GM10266 (cell line): ENCODE data around the gene ST7L.

ENCODE experiments used
- DNase-seq: peaks from one replicate; pipeline ENCODE4 v3.0.0; 2012; ENCODE audit errors: extremely low spot score
- TF ChIP-seq, protein P1 (sequence below): IDR thresholded peaks from 2 replicates; pipeline ENCODE4 v1.5.1; 2012; ENCODE audit warnings: mild to moderate bottlenecking, low read depth; ENCODE audit not compliant: control insufficient read depth, insufficient read depth; ENCODE audit errors: missing control alignments

Gene ST7L

DNA sequence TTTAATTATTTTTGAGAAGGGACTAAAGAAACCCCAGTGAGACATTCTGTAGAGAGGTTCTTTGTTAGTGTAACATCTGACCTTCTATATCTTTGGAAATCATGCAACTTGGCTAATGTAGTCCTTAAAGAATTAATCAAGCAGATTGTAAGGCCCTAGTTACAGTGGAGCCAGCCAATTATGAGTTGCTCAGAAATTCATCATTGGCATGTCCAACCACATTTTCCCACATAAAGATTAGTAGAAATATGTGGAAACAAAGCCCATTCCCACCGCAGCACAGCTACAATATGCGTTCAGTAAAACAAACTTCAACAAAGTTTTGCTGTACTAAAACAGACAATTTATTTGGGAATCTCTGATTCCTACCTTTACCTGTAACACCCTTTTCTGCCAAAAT, 82.4 kb downstream of the ST7L start:
- DNase-seq = no peak
- TF ChIP-seq, protein P1, sequence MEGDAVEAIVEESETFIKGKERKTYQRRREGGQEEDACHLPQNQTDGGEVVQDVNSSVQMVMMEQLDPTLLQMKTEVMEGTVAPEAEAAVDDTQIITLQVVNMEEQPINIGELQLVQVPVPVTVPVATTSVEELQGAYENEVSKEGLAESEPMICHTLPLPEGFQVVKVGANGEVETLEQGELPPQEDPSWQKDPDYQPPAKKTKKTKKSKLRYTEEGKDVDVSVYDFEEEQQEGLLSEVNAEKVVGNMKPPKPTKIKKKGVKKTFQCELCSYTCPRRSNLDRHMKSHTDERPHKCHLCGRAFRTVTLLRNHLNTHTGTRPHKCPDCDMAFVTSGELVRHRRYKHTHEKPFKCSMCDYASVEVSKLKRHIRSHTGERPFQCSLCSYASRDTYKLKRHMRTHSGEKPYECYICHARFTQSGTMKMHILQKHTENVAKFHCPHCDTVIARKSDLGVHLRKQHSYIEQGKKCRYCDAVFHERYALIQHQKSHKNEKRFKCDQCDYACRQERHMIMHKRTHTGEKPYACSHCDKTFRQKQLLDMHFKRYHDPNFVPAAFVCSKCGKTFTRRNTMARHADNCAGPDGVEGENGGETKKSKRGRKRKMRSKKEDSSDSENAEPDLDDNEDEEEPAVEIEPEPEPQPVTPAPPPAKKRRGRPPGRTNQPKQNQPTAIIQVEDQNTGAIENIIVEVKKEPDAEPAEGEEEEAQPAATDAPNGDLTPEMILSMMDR = no peak

DNA sequence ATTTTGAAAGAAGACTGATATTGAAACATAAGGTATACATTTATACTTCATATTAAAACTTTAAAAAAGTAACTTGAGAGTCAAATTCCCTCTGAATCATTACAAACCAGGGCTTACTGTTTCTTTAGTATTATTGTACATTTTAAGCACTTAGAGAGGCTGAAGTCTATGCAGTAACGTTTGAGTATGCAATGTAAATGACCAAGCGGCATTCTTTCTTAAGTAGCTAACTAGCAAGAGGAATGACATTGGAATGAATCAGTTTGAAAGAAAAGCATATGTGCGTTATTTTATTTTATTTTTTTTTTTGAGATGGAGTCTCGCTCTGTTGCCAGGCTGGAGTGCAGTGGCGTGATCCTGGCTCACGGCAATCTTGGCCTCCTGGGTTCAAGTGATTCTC, 85.9 kb downstream of the ST7L start:
- no peak for DNase-seq
- TF ChIP-seq, protein P1 = no peak

DNA sequence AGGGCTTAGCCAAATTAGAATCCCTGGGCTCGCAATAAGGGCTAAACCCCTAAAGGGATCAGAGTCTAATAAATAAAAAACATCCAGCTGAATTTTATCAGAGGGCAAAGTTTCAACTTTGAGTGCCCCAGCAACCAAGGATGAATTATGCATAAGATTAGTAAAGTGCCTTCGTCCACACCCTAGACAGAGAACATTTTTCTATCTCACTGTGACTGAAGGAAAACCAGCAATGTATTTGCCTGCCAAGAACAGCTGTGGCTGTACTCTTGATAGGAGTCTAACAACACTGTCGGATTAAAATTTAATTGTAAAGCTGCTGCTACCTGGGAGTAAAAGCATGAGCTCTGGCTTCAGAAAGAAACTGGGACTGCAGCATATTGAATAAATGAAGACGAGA, 86.9 kb downstream of the ST7L start:
- TF ChIP-seq, protein P1 = no peak

DNA sequence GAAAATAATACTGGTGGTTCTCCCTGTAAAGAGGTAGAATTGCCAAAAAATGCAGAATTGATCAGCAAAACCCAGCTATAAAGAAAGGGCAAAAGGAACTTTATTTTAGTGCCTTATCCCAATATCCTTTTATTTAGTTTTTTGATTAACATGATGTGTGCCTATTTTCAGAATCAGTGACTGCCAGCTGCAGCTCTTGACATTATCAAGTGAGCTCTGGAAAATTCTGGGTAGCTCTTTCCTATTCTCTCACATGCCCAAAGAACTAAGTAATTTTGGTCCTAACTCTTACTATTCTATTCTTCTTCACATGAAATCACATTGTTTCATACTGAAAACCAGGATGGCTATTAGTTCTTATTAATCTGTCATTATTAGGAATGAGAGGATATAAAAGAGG, 88.1 kb downstream of the ST7L start:
- TF ChIP-seq, protein P1 = no peak
- no peak for DNase-seq

More for the DNA sequence above, 86.9 kb downstream of the ST7L start:
- DNase-seq = no peak

DNA sequence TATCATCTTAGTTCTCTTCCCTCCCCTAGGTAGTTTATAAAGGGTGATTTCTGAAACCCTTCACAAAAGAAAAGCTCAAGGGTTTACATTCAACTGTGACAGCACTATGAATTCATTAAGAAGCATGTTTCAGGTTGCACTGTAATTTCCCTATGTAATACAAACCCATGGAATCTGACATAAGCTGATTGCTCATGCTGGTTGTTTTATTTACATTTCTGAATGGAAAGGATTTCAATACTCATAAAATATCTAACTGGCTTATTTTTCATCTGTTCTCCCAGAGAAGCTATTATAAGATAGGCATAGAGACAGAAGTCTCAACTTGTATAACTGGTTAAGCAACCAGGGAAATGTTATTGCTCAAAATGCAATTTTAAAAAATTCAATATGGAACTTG, 89.6 kb downstream of the ST7L start:
- TF ChIP-seq, protein P1 = no peak
- DNase-seq = no peak

DNA sequence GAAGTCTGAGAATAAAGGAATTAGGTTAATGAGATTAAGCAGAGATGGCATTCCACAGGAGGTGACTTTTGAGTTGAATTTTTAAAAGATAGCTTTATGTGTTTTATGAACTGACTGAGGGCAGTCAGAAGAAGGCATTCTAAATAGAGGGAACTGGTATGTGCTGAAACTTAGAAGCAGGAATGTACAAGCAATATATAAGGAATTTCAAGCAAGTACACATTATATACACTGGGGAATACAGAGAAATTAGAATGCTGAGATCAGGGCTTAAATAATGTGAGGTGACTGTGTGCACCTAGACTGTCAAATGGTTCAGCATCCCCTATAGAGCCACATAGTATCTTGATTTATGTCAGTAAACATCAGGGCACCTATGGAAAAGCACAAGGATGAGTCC, 90.9 kb downstream of the ST7L start:
- no peak for DNase-seq
- TF ChIP-seq, protein P1 = no peak

DNA sequence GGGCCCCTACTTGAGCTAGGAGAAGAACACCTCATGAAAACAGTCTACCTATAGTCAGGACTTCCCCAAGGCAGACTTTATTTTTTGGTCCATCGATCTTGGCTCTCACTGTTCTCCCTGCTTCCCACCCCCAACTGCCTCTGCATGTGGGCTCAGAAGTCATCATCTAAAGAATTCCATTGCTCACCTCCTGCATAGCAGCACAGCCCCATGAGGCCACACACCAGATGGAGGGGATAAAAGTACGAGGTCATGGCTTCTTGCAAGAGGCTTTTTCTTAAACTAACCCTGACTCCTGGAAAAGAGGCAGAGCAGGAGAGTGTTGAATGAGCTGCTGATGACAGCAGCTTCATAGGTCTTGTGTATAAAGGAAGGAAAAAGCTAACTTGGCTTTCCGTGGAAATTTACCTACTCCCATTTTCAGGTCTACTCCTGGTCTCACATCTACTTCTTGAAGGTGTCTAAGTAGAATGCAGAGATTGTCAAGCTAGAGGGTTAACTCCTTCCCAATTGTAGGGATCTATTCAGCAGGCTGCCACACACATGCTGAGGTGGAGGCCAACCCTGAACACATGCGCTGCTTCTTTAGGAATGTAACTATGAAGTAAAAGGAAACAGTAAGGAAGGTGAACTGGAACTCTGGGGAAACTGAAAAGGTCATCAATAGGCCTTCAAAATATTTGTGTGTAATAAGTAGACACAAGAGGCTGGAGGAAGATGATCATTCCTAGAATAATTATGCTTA, 91.5 kb downstream of the ST7L start:
- TF ChIP-seq, protein P1 = no peak
- no peak for DNase-seq
